D721Med (cell line): ENCODE measurements around the gene CPE.
A peak's percentile ranks its signal among the peaks of the same experiment; 100 is the strongest.

Experiments used
- DNase-seq: peaks from one replicate; pipeline ENCODE4 v3.0.0; 2011; ENCODE audit warnings: low spot score; ENCODE audit not compliant: insufficient read length
- FAIRE-seq: peaks from 2 replicates; lab custom pipeline; 2011; peaks lifted over from hg19 to GRCh38; lab: Jason Lieb, UNC
- CTCF ChIP-seq: IDR thresholded peaks from 2 replicates; pipeline ENCODE4 v1.5.1; 2012; ENCODE audit warnings: mild to moderate bottlenecking, control low read depth; ENCODE audit not compliant: insufficient read depth; ENCODE audit errors: missing control alignments

CPE gene

GRCh38 chr4:165522050-165522449 is 143.2 kb downstream of the CPE start:
- no peak for TF ChIP-seq CTCF
- FAIRE-seq (no peak), DNase-seq (no peak)

GRCh38 chr4:165524532-165525190 is 145.9 kb downstream of the CPE start:
- FAIRE-seq, result no peak
- no peak for DNase-seq
- TF ChIP-seq CTCF, result no peak

- no peak for FAIRE-seq
- DNase-seq, result no peak
- no peak for TF ChIP-seq CTCF
Observed at GRCh38 chr4:165532976-165533375, 154.2 kb downstream of the CPE start.

- TF ChIP-seq CTCF, result peak; percentile 67
- DNase-seq (no peak), FAIRE-seq (peak; percentile 94)
Observed at GRCh38 chr4:165537028-165537648, 158.3 kb downstream of the CPE start.

GRCh38 chr4:165539801-165540200 is 161.0 kb downstream of the CPE start:
- DNase-seq (no peak), FAIRE-seq (no peak)
- TF ChIP-seq CTCF, result no peak

GRCh38 chr4:165540206-165540830 is 161.5 kb downstream of the CPE start:
- TF ChIP-seq CTCF, result no peak
- DNase-seq (no peak), FAIRE-seq (no peak)
